Measurements from ENCODE around the gene GBE1.

DNA sequence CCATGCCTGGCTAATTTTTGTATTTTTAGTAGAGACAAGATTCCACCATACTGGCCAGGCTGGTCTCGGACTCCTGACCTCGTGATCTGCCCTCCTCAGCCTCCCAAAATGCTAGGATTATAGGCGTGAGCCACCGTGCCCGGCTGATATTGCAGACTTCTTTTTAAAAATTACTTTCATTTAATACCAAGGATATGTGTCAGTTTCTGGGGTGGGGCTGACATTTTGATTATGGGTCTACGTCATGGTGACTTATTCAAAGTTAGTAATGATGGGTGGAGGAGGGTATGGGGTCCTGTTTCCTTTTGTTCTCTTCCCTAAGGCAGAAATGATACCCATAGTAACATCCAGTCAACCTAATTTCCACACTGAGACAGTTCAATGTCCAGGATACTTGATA is 34.7 kb downstream of the GBE1 start:
- TF ChIP-seq CTCF (IDR thresholded peaks at IDR 0.05) (no peak), POLR2AphosphoS5 (IDR thresholded peaks at IDR 0.05) (no peak), POLR2A (IDR thresholded peaks at IDR 0.05) (no peak)

Measured in sigmoid colon (tissue), 4 donors.